SK-N-SH (cell line): ENCODE results near the gene CFAP65. TPM values are rescaled to one million over a fixed set of nuclear protein-coding genes. Genes with fewer than 3 reads are reported as not detected.
A peak's percentile ranks its signal among the peaks of the same experiment; 100 is the strongest.

ENCODE experiments used
- CTCF ChIA-PET: fragments of 300-600, 350-600 bp; formaldehyde crosslinking; extraction: SDS; loops from one replicate; lab custom pipeline; 2021; lab: Yijun Ruan, JAX
- POLR2A ChIA-PET: fragments of 350-600 bp; sonication (Branson Sonifier 250); formaldehyde crosslinking; extraction: SDS; loops from one replicate; lab custom pipeline; 2020; ENCODE audit warnings: antibody characterized with exemption, inconsistent platforms; lab: Yijun Ruan, JAX
- DNase-seq: peaks from one replicate; pipeline ENCODE4 v3.0.0; 2012
- H2AFZ ChIP-seq: fragments of 200-600 bp; sonication (generic); 2 replicates; pipeline ENCODE4 v1.8.1; 2016; ENCODE audit warnings: antibody characterized with exemption, mild to moderate bottlenecking, low read depth
- H3F3A ChIP-seq: fragments of 200-600 bp; sonication (generic); replicated peaks from 2 replicates; pipeline ENCODE3; 2016; ENCODE audit warnings: antibody characterized with exemption, mild to moderate bottlenecking; ENCODE audit not compliant: insufficient read depth
- H3K27ac ChIP-seq, 2 experiments: fragments of 200-500 bp in 1 of 2; fragments of 200-600 bp in 1 of 2; sonication (Bioruptor generic) in 1 of 2; sonication (generic), shearing (Covaris generic) in 1 of 2; 2 replicates each; pipeline versions ENCODE4 v1.5.1 to v1.6.1; 2014 to 2016; ENCODE audit warnings: low read depth in 2 of 2, inconsistent platforms in 1 of 2, low read length in 1 of 2, mild to moderate bottlenecking in 1 of 2, mixed read lengths in 1 of 2
- H3K27me3 ChIP-seq: fragments of 200-600 bp; sonication (generic), shearing (Covaris generic); 2 replicates; pipeline ENCODE4 v1.6.1; 2016; ENCODE audit warnings: mixed run types; ENCODE audit not compliant: insufficient read depth
- H3K36me3 ChIP-seq, 2 experiments: fragments of 200-500 bp in 1 of 2; fragments of 200-600 bp in 1 of 2; sonication (Bioruptor generic) in 1 of 2; sonication (generic) in 1 of 2; replicated peaks in 1 of 2; 2 replicates each; pipeline versions ENCODE3 to v1.5.1; 2014 to 2016; ENCODE audit warnings: low read length in 1 of 2, mild to moderate bottlenecking in 1 of 2; ENCODE audit not compliant: insufficient read depth in 2 of 2, control insufficient read depth in 1 of 2
- H3K4me1 ChIP-seq, 2 experiments: fragments of 200-500 bp in 1 of 2; fragments of 200-600 bp in 1 of 2; sonication (Bioruptor generic) in 1 of 2; sonication (generic), shearing (Covaris generic) in 1 of 2; 2 replicates each; pipeline versions ENCODE4 v1.5.1 to v1.6.1; 2014 to 2016; ENCODE audit warnings: low read depth in 1 of 2, low read length in 1 of 2, mixed run types in 1 of 2; ENCODE audit not compliant: insufficient read depth in 2 of 2, control insufficient read depth in 1 of 2
- H3K4me2 ChIP-seq: fragments of 200-600 bp; sonication (generic), shearing (Covaris generic); 2 replicates; pipeline ENCODE4 v1.6.1; 2017; ENCODE audit warnings: mixed run types
- H3K4me3 ChIP-seq, 2 experiments: fragments of 200-500 bp in 1 of 2; fragments of 200-600 bp in 1 of 2; sonication (Bioruptor generic) in 1 of 2; sonication (generic), shearing (Covaris generic) in 1 of 2; 2 replicates each; pipeline versions ENCODE4 v1.5.1 to v1.8.1; 2014 to 2016; ENCODE audit warnings: low read depth in 2 of 2, inconsistent platforms in 1 of 2, low read length in 1 of 2, mild to moderate bottlenecking in 1 of 2, mixed read lengths in 1 of 2, moderate library complexity in 1 of 2
- H3K79me2 ChIP-seq: fragments of 200-600 bp; sonication (generic); 2 replicates; pipeline ENCODE4 v1.8.1; 2017; ENCODE audit warnings: mild to moderate bottlenecking; ENCODE audit not compliant: insufficient read depth
- H3K9ac ChIP-seq: fragments of 200-600 bp; sonication (generic); 2 replicates; pipeline ENCODE4 v1.6.1; 2017; ENCODE audit warnings: mixed run types
- H3K9me2 ChIP-seq: fragments of 200-600 bp; sonication (generic); 2 replicates; pipeline ENCODE4 v1.6.1; 2017; ENCODE audit warnings: mixed run types
- H3K9me3 ChIP-seq: fragments of 200-600 bp; sonication (generic); 2 replicates; pipeline ENCODE4 v1.6.1; 2017; ENCODE audit warnings: mixed run types, mild to moderate bottlenecking, moderate library complexity
- H4K20me1 ChIP-seq: fragments of 200-600 bp; sonication (generic); 2 replicates; pipeline ENCODE4 v1.6.1; 2017; ENCODE audit warnings: mild to moderate bottlenecking, mixed run types; ENCODE audit not compliant: insufficient read depth
- CHD2 ChIP-seq: fragments of 150-350 bp; IDR thresholded peaks from 2 replicates; pipeline ENCODE4 v1.6.1; 2018; ENCODE audit warnings: low read length; ENCODE audit not compliant: partially characterized antibody
- CTCF ChIP-seq: fragments of 200-600 bp; sonication (generic); IDR thresholded peaks from 2 replicates; pipeline ENCODE4 v1.6.1; 2017; ENCODE audit warnings: antibody characterized with exemption, mild to moderate bottlenecking, moderate library complexity
- ELF1 ChIP-seq: IDR thresholded peaks from 2 replicates; pipeline ENCODE4 v1.4.0; 2012
- EP300 ChIP-seq, 2 experiments: IDR thresholded peaks; 2 replicates each; pipeline versions ENCODE4 v1.4.0 to v1.6.1; 2012; ENCODE audit warnings: borderline replicate concordance in 1 of 2, low read depth in 1 of 2, low read length in 1 of 2
- FOSL2 ChIP-seq: IDR thresholded peaks from 2 replicates; pipeline ENCODE4 v1.4.0; 2012; ENCODE audit warnings: low read depth, mild to moderate bottlenecking, moderate library complexity, borderline replicate concordance
- FOXM1 ChIP-seq: IDR thresholded peaks from 2 replicates; pipeline ENCODE4 v1.4.0; 2012; ENCODE audit warnings: low read depth, mild to moderate bottlenecking
- GABPA ChIP-seq: IDR thresholded peaks from 2 replicates; pipeline ENCODE4 v1.4.0; 2012; ENCODE audit warnings: low read depth, mild to moderate bottlenecking
- GATA2 ChIP-seq: sonication (generic); formaldehyde crosslinking; IDR thresholded peaks from 2 replicates; pipeline ENCODE4 v1.5.0; 2020; ENCODE audit warnings: mild to moderate bottlenecking, missing genetic modification reagents
- MEF2A ChIP-seq: IDR thresholded peaks from 2 replicates; pipeline ENCODE4 v1.4.0; 2012; ENCODE audit warnings: low read depth, borderline replicate concordance
- MXI1 ChIP-seq: IDR thresholded peaks from 2 replicates; pipeline ENCODE4 v1.6.1; 2012; ENCODE audit warnings: mild to moderate bottlenecking, low read depth, low read length, improper control_type of control experiment
- NRF1 ChIP-seq: IDR thresholded peaks from 2 replicates; pipeline ENCODE4 v1.6.1; 2012; ENCODE audit warnings: low read depth, mild to moderate bottlenecking, low read length
- PBX3 ChIP-seq: IDR thresholded peaks from 2 replicates; pipeline ENCODE4; 2012
- RCOR1 ChIP-seq: fragments of 150-350 bp; IDR thresholded peaks from 2 replicates; pipeline ENCODE4 v1.6.1; 2017; ENCODE audit warnings: antibody characterized with exemption, low read length
- REST ChIP-seq: IDR thresholded peaks from 2 replicates; pipeline ENCODE4 v1.6.1; 2012; ENCODE audit warnings: mild to moderate bottlenecking, low read depth, low read length, moderate library complexity
- RFX5 ChIP-seq: IDR thresholded peaks from 2 replicates; pipeline ENCODE4 v1.6.1; 2012; ENCODE audit warnings: mild to moderate bottlenecking, improper control_type of control experiment, low read length
- SIN3A ChIP-seq: IDR thresholded peaks from 2 replicates; pipeline ENCODE4 v1.6.1; 2012; ENCODE audit warnings: low read depth, mild to moderate bottlenecking, low read length, moderate library complexity, borderline replicate concordance
- SMC3 ChIP-seq: IDR thresholded peaks from 2 replicates; pipeline ENCODE4 v1.6.1; 2012; ENCODE audit warnings: low read depth, low read length, improper control_type of control experiment
- TAF1 ChIP-seq: IDR thresholded peaks from 2 replicates; pipeline ENCODE4 v1.6.1; 2012; ENCODE audit warnings: low read depth, mild to moderate bottlenecking, low read length, moderate library complexity, borderline replicate concordance
- TCF12 ChIP-seq: IDR thresholded peaks from 2 replicates; pipeline ENCODE4 v1.4.0; 2012
- USF1 ChIP-seq: IDR thresholded peaks from 2 replicates; pipeline ENCODE4 v1.4.0; 2012; ENCODE audit warnings: low read depth, borderline replicate concordance
- YY1 ChIP-seq: IDR thresholded peaks from 2 replicates; pipeline ENCODE4 v1.4.0; 2012; ENCODE audit warnings: low read depth, mild to moderate bottlenecking
- WGBS: methylation state at CpG from one replicate; pipeline ENCODE4 v1.1.6; 2017; ENCODE audit warnings: low lambda C conversion rate; 5-methylcytosine and 5-hydroxymethylcytosine counted together
- polyA plus RNA-seq, 3 experiments: library from polyadenylated mRNA; depleted of rRNA; stranded (reverse); fragments of >200 nt; gene quantifications; 2 replicates each; pipeline ENCODE4 v1.2.3, GENCODE V29; 2012

CFAP65 gene
- polyA plus RNA-seq (2012; rRNA removed): 0.95 and 1.7 TPM in 2 replicates
- 0.42 and 0.73 TPM in 2 replicates for polyA plus RNA-seq (2012; cell fraction: cytosol; rRNA removed)
- 1.8 and 1.9 TPM in 2 replicates for polyA plus RNA-seq (2012; cell fraction: nucleus; rRNA removed)

- CTCF ChIA-PET: interaction anchor here (0.8 to 6.7 kb wide), 16 partner anchors 12 to 254 kb away, joined by 3 to 64 read pairs (median 5); no protein-coding TSS in a partner anchor
- Histone ChIP-seq H4K20me1 (no peaks in the 10 kb centered on the region), H2AFZ (peak within 1 kb of the TSS; percentile 67), H3F3A (no peaks in the 10 kb centered on the region), H3K9me2 (no peaks in the 10 kb centered on the region), H3K4me3 (peak within 1 kb of the TSS; percentile 74 to 78), H3K79me2 (no peaks in the 10 kb centered on the region), H3K4me2 (peak within 1 kb of the TSS; percentile 74), H3K4me1 (peaks cover 4 to 6% of the 10 kb centered on the region in 2 experiments; a peak in 1 of 4 replicates), H3K9ac (peak within 1 kb of the TSS; percentile 20; the same call in 1 of the 2 replicates), H3K9me3 (no peaks in the 10 kb centered on the region)
- DNase-seq: peak; percentile 84
- TF ChIP-seq REST: peak; percentile 74
- no peak for TF ChIP-seq GATA2 (CRISPR knock-in tag)
- no peak for TF ChIP-seq CTCF
- TF ChIP-seq MXI1: peak; percentile 98
- 0 out of 2 replicates have a peak, but pooled peaks have one; percentile 38 for TF ChIP-seq GABPA
- no peak for TF ChIP-seq FOXM1
- TF ChIP-seq USF1: no peak
- no peak for TF ChIP-seq NRF1
- TF ChIP-seq YY1: peak; percentile 90
- no peak for TF ChIP-seq PBX3
- no peak for TF ChIP-seq RFX5
- TF ChIP-seq TCF12: no peak
- peak; percentile 99 for TF ChIP-seq SIN3A
- no peak for TF ChIP-seq SMC3
- TF ChIP-seq TAF1: no peak
- no peak for TF ChIP-seq MEF2A
- TF ChIP-seq FOSL2: no peak
- peak; percentile 44 for TF ChIP-seq CHD2
- 0 out of 4 replicates have a peak, but pooled peaks of 1 of the 2 experiments have one; percentile 19 for TF ChIP-seq EP300 (IDR thresholded peaks at IDR 0.05; ENCODE audit: borderline replicate concordance in 1 of 2, low read depth in 1 of 2, low read length in 1 of 2)
- peak; percentile 56 for TF ChIP-seq ELF1
- no peak for TF ChIP-seq RCOR1
- TF ChIP-seq, all 33 proteins: peak for 8
- no peaks in the 10 kb centered on the region for H3K36me3 ChIP-seq
- H3K27ac ChIP-seq: no peak within 1 kb of the TSS
- H3K27me3 ChIP-seq: no peaks in the 10 kb centered on the region
- POLR2A ChIA-PET: interaction anchor here (1.0 kb wide), 1 partner anchor 118 kb away, joined by 3 read pairs; no protein-coding TSS in a partner anchor
- 3% methylated on average over 21 of the region's 21 CpGs for WGBS
These were observed at the start of gene CFAP65 for GRCh38 chr2:219041252-219041651. TSS of gene CFAP65 (minus strand) at chr2:219041516. CDS start at chr2:219039048, 2,468 bp downstream.
